NCI-H82 (cell line): Measurements from ENCODE around the gene TMEM45B.
A peak's percentile ranks its signal among the peaks of the same experiment; 100 is the strongest.
"Not testable (repeated sequence)": the region's sequence is repeated elsewhere in the genome, so short reads cannot be mapped to it uniquely, and the experiment has no call there.

Source experiments
- DNase-seq: peaks from one replicate; lab custom pipeline; 2025; lab: John Stamatoyannopoulos, UW

Gene TMEM45B

GRCh38 chr11:129808241-129808640, 7.4 kb upstream of the TMEM45B start:
- DNase-seq, result not testable (repeated sequence)

DNA sequence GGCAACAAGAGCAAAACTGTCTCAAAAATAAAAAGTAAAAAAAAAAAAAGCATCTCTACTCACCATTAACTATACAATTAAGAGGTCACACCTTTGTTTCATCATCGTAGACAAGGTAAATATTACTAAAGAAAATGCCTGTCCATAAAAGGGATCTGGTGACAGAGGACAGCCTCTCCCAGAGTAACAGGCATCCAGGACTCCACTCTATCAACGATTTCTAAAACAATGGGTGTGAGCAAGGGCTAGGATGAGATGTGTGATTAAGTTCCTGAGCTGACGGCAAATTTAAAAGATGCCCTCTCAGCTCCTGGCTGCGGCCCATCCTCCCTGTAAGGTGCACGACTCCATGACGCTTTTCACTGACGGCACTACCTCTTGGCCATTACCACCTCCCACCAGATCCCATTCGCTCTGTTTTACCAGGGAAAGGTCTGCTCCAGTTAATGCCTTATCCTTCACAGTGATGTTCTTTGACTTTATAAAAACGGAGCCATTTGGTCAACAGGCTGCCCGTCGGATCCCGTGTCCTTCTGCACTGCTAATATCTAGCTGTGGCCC, 2.3 kb upstream of the TMEM45B start:
- DNase-seq, result no peak

GRCh38 chr11:129814244-129815014, 1.2 kb upstream of the TMEM45B start:
- peak; percentile 6 for DNase-seq

- no peak for DNase-seq
Measured at GRCh38 chr11:129817534-129818051, 1.9 kb downstream of the TMEM45B start.

GRCh38 chr11:129818236-129818635, 2.6 kb downstream of the TMEM45B start:
- DNase-seq, result not testable (repeated sequence)

DNA sequence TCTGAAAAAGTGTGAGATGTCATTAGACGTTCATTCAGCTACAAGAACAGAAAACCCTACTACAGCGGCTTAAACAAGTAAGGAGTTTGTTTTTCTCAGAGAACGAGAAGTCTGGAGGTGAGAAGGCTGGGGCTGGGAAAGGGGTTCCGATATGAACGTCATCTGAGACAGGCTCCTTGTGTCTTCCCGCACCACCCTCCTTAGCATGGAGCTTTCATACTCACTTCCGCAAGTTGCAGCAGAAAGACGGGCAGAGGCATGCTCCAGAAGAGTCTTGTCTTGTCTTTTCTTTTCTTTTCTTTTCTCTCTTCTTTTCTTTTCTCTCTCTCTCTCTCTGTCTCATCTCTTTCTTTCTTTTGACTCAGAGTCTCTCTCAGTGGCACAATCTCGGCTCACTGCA, 3.6 kb downstream of the TMEM45B start:
- DNase-seq, result no peak

- not testable (repeated sequence) for DNase-seq
Measured at GRCh38 chr11:129820228-129820627, 4.6 kb downstream of the TMEM45B start.

DNA sequence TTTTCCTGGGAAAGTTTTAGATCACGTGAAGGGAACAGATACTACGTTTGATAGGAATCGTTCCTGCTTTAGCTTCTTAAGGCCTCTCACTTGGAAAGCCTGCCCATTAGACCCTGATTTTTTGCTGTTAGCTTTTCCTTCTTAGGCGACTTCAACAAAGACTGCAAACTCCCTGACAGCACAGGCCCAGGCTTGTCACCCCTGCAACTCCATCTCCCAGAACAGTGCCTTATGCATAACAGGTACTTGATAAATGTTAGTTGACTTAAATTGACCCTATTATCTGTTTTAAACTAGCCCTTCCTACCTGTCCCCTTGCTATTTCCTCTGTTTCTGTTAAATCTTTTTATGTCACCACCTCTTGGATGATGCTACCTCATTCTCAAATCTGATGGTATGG, 7.6 kb downstream of the TMEM45B start:
- DNase-seq, result not testable (repeated sequence)

- DNase-seq, result not testable (repeated sequence)
Measured at GRCh38 chr11:129823799-129824198, 8.2 kb downstream of the TMEM45B start.

DNA sequence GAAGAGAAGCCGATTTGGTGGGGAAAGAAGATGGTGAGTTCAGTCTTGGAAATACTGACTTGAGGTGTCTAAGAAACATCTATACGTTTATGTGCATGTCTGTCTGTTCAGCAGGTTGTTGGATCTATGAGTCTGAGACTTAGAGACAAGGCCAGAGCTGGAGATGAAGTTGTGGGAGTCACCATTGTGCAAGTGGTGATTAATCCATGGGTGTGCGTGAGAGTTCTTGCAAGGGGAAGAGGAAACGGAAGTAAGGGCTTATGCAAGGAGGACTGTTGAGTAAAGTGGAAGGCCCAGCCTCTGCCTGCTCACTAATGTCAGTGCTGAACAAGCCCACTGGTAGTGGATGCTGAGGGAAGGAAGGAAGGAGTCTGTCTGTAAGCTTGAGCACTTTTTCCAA, 9.7 kb downstream of the TMEM45B start:
- no peak for DNase-seq

GRCh38 chr11:129828301-129828836, 12.7 kb downstream of the TMEM45B start:
- DNase-seq, result no peak

- DNase-seq, result not testable (repeated sequence)
Measured at GRCh38 chr11:129829497-129829896, 13.8 kb downstream of the TMEM45B start.

- not testable (repeated sequence) for DNase-seq
Measured at GRCh38 chr11:129831227-129831626, 15.6 kb downstream of the TMEM45B start.

DNA sequence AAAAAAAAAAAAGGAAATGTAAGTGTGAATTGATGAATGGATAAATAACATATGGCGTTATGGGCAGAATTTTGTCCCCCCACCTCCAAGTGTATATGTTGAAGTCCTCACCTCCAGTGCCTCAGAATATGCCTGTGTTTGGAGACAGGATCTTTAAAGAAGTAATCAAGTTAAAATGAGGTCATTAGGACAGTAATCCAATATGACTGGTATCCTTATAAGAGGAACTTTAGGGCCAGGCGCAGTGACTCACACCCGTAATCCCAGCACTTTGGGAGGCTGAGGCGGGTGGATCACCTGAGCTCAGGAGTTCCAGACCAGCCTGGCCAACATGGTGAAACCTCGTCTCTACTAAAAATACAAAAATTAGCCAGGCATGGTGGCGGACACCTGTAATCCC, 17.6 kb downstream of the TMEM45B start:
- DNase-seq, result peak; percentile 48

DNA sequence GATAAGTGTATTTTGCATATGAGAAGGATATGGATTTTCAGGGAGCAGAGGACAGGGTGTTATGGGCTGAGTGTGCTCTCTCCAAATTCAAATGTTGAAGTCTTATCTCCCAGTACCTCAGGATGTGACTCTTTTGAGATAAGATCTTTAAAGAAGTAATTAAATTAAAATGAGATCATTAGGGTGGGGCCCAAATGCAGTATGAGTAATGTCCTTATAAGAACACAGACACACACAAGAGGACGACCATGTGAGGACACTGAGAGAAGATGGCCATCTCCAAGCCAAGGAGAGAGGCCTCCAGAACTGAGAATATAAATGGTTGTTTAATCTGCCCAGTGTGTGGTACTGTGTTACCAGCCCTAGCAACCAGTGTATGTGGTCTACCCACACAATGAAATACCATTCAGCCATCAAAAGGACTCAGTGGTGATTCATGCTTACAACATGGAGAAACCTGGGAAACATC, 20.8 kb downstream of the TMEM45B start:
- not testable (repeated sequence) for DNase-seq

- DNase-seq, result no peak
Measured at GRCh38 chr11:129836979-129837378, 21.3 kb downstream of the TMEM45B start.

GRCh38 chr11:129840236-129840635, 24.6 kb downstream of the TMEM45B start:
- DNase-seq, result no peak

DNA sequence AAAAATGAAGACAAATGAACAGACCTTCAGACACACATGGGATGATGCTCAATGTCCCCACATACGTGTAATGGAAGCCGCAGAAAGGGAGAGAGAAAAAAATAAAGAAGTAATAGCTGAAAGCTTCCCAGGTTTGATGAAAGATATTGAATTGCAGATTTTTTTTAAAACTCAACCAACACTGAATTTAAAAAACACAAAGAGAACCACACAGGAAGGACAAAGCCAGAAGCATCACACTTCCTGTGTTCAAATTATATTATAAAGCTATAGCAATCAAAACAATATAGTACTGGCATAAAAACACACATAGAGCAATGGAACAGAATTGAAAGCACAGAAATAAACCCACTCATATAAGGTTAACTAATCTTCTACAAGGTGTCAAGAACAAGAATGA, 26.5 kb downstream of the TMEM45B start:
- no peak for DNase-seq

DNA sequence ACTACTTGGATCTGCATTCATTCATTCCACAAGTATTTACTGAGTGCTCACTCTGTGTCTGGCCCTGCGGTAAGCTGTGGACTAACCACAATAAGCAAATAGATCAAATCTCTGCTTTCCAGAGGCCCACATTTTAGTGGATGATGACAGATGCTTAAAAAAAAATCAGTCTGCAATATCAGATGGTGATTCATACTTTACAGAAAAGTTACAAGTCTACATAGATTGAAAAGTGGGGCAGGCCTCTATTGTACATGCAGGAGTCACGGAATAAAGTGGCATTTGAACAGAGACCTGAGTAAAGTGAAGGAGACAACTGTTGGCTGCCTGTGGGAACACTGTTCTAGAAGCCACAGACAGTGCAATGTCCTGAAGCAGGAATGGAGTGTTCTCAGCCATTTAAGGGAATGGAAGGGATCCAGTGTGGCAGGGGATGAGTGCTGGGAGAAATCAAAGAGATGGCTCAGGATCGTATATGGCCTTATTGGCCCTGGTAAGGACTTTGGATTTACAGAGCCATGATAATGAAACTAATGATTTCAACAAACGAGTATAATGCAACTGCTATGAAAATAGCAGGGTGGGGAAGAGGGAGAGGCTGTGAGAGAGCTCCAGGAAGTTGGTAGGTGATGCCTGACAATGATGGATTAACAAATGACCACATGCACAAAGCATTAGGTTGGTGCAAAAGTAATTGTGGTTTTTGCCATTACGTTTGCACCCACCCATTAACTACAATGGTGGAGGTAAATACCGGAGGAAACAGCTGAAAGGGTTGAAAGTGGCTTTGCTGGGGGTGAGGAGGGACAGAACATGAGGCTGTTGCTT, 31.1 kb downstream of the TMEM45B start:
- DNase-seq, result no peak

DNA sequence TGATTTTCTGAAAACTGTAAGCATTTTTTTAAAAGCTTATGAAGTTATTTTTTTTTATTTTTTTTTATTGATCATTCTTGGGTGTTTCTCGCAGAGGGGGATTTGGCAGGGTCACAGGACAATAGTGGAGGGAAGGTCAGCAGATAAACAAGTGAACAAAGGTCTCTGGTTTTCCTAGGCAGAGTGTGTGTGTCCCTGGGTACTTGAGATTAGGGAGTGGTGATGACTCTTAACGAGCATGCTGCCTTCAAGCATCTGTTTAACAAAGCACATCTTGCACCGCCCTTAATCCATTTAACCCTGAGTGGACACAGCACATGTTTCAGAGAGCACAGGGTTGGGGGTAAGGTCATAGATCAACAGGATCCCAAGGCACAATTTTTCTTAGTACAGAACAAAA, 31.7 kb downstream of the TMEM45B start:
- DNase-seq, result not testable (repeated sequence)

DNA sequence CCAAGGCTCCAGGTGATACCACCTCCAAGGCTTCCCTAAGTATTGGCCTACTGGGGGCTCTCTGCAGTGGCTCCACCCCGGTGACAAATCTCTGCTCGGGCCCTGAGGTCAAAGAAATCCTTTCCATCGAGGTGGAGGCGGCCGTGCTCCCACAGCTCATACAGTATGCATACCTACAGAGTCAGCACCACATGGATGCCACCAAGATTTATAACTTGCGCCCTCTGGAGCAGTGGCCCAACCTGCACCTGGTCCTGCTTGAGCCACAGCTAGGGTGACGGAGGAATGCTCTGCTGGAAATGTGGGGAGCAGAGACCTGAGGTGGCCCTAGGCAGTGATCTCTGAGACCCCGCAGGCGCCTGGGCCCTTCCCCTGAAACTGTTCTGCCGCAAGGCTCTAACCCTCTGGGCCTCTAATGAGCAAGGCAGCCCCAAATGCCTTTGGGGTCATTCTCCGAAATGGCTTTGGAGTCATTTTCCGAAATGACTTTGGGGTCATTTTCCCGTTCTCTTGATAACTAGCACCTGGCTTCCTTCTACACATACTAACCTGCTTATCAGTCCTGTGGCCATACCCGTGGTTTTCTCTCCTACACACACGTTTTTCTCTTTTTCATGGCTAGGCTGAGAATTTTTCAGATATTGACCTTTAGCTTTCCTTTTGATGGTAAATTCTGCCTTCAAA, 33.9 kb downstream of the TMEM45B start:
- no peak for DNase-seq
